H1 (cell line): ENCODE measurements around the gene SYP.

Experiments used
- CTCF ChIP-seq, 3 experiments: IDR thresholded peaks; 1 replicate in 2 of 3; 2 replicates in 1 of 3; pipeline versions ENCODE4 v1.5.1 to v1.6.1; 2011; ENCODE audit warnings: low read length in 3 of 3, mild to moderate bottlenecking in 3 of 3, inconsistent platforms in 2 of 3, low read depth in 1 of 3, moderate library complexity in 1 of 3; ENCODE audit not compliant: insufficient read depth in 1 of 3; ENCODE audit errors: control extremely low read depth in 1 of 3
- JUND ChIP-seq: IDR thresholded peaks from 2 replicates; pipeline ENCODE4 v1.6.1; 2011; ENCODE audit warnings: mild to moderate bottlenecking, improper control_type of control experiment, low read length
- MAFK ChIP-seq: IDR thresholded peaks from 2 replicates; pipeline ENCODE4 v1.6.1; 2012; ENCODE audit warnings: low read depth, mild to moderate bottlenecking, improper control_type of control experiment, low read length
- PHF8 ChIP-seq: fragments of 200-600 bp; sonication (generic); conservative IDR thresholded peaks from 2 replicates; pipeline ENCODE4 v1.7.1; 2012; ENCODE audit warnings: low read depth, mild to moderate bottlenecking, inconsistent platforms, low read length, moderate library complexity
- POLR2AphosphoS5 ChIP-seq: IDR thresholded peaks from 2 replicates; pipeline ENCODE4 v1.6.1; 2011; ENCODE audit warnings: low read depth, low read length
- RAD21 ChIP-seq, 2 experiments: IDR thresholded peaks in 1 of 2; conservative IDR thresholded peaks in 1 of 2; 2 replicates each; pipeline ENCODE4 v1.6.1; 2011; ENCODE audit warnings: low read depth in 2 of 2, low read length in 2 of 2, improper control_type of control experiment in 1 of 2, inconsistent platforms in 1 of 2, mild to moderate bottlenecking in 1 of 2, moderate library complexity in 1 of 2
- SUZ12 ChIP-seq: fragments of 200-600 bp; sonication (generic); IDR thresholded peaks from 2 replicates; pipeline ENCODE4 v1.6.1; 2012; ENCODE audit warnings: mild to moderate bottlenecking, inconsistent platforms, low read length, moderate library complexity, mixed read lengths
- TAF1 ChIP-seq: IDR thresholded peaks from 2 replicates; pipeline ENCODE4 v1.6.1; 2011; ENCODE audit warnings: mild to moderate bottlenecking, low read depth, low read length

GRCh38 chrX:49187028-49187394 lies 13.0 kb downstream of the SYP start:
- TF ChIP-seq SUZ12 (no peak), RAD21 (IDR thresholded peaks at IDR 0.05 in 1 of 2, conservative IDR thresholded peaks at IDR 0.05 in 1 of 2; ENCODE audit: low read depth in 2 of 2, low read length in 2 of 2) (no peak), PHF8 (no peak), CTCF (IDR thresholded peaks at IDR 0.05; ENCODE audit: control extremely low read depth in 1 of 3, insufficient read depth in 1 of 3, low read depth in 1 of 3, low read length in 3 of 3) (no peak), TAF1 (no peak), POLR2AphosphoS5 (no peak), MAFK (no peak), JUND (no peak)
